H9 (cell line): ENCODE data around the gene PARVB. TPM values are rescaled to one million over a fixed set of nuclear protein-coding genes. Genes with fewer than 3 reads are reported as not detected.
A peak's percentile ranks its signal among the peaks of the same experiment; 100 is the strongest.

Experiments used
- DNase-seq: peaks from one replicate; pipeline ENCODE4 v3.0.0-alpha.2; 2017
- H2AFZ ChIP-seq: one replicate; pipeline ENCODE4 v1.6.1; 2013; ENCODE audit warnings: mild to moderate bottlenecking, low read length, control low read depth, moderate library complexity
- H2AK5ac ChIP-seq: 2 replicates; pipeline ENCODE4 v1.6.1; 2013; ENCODE audit warnings: low read length, control low read depth, mixed read lengths; ENCODE audit not compliant: insufficient read length
- H2BK120ac ChIP-seq: one replicate; pipeline ENCODE4 v1.6.1; 2013; ENCODE audit warnings: low read depth, mild to moderate bottlenecking, low read length, control low read depth, inconsistent platforms; ENCODE audit not compliant: poor library complexity, severe bottlenecking
- H2BK12ac ChIP-seq: 2 replicates; pipeline ENCODE4 v1.6.1; 2013; ENCODE audit warnings: low read length, control low read depth, mixed read lengths, low read depth; ENCODE audit not compliant: insufficient read length
- H2BK15ac ChIP-seq: 2 replicates; pipeline ENCODE4 v1.6.1; 2013; ENCODE audit warnings: low read depth, low read length, control low read depth
- H2BK20ac ChIP-seq: one replicate; pipeline ENCODE4 v1.6.1; 2013; ENCODE audit warnings: low read depth, mild to moderate bottlenecking, low read length, control low read depth, inconsistent platforms; ENCODE audit not compliant: poor library complexity, severe bottlenecking
- H2BK5ac ChIP-seq: 2 replicates; pipeline ENCODE4 v1.6.1; 2013; ENCODE audit warnings: low read length, control low read depth, mixed read lengths; ENCODE audit not compliant: insufficient read length
- H3K14ac ChIP-seq: 2 replicates; pipeline ENCODE4 v1.6.1; 2013; ENCODE audit warnings: low read length, control low read depth; ENCODE audit not compliant: insufficient read depth
- H3K18ac ChIP-seq: 2 replicates; pipeline ENCODE4 v1.6.1; 2013; ENCODE audit warnings: low read depth, mild to moderate bottlenecking, mixed read lengths, low read length, control low read depth; ENCODE audit not compliant: insufficient read length
- H3K23ac ChIP-seq: 2 replicates; pipeline ENCODE4 v1.6.1; 2013; ENCODE audit warnings: low read length, control low read depth, mixed read lengths, low read depth; ENCODE audit not compliant: insufficient read length
- H3K23me2 ChIP-seq: 2 replicates; pipeline ENCODE4 v1.6.1; 2013; ENCODE audit warnings: low read depth, mild to moderate bottlenecking, mixed read lengths, low read length, control low read depth; ENCODE audit not compliant: insufficient read length, poor library complexity, severe bottlenecking
- H3K27ac ChIP-seq: 2 replicates; pipeline ENCODE4 v1.5.1; 2013; ENCODE audit warnings: low read length, control low read depth, mixed read lengths, low read depth; ENCODE audit not compliant: insufficient read length
- H3K27me3 ChIP-seq: 2 replicates; pipeline ENCODE4 v1.6.1; 2013; ENCODE audit warnings: low read length, control low read depth, inconsistent platforms; ENCODE audit not compliant: insufficient read depth
- H3K4ac ChIP-seq: 2 replicates; pipeline ENCODE4 v1.6.1; 2013; ENCODE audit warnings: low read depth, mild to moderate bottlenecking, control low read depth, inconsistent platforms, low read length, moderate library complexity
- H3K4me1 ChIP-seq: 2 replicates; pipeline ENCODE4 v1.6.1; 2013; ENCODE audit warnings: low read length, control low read depth, inconsistent platforms; ENCODE audit not compliant: insufficient read depth
- H3K4me2 ChIP-seq: 2 replicates; pipeline ENCODE4 v1.6.1; 2013; ENCODE audit warnings: low read length, control low read depth, mixed read lengths; ENCODE audit not compliant: insufficient read length, insufficient read depth
- H3K56ac ChIP-seq: 2 replicates; pipeline ENCODE4 v1.6.1; 2013; ENCODE audit warnings: low read depth, mild to moderate bottlenecking, mixed read lengths, low read length, control low read depth; ENCODE audit not compliant: insufficient read length
- H3K79me1 ChIP-seq: 2 replicates; pipeline ENCODE4 v1.6.1; 2013; ENCODE audit warnings: low read depth, mild to moderate bottlenecking, moderate library complexity, low read length, control low read depth, inconsistent platforms; ENCODE audit not compliant: insufficient read depth, poor library complexity, severe bottlenecking
- H3K79me2 ChIP-seq: 2 replicates; pipeline ENCODE4 v1.6.1; 2013; ENCODE audit warnings: low read length, control low read depth, inconsistent platforms; ENCODE audit not compliant: insufficient read depth
- H3K9ac ChIP-seq: 2 replicates; pipeline ENCODE4 v1.6.1; 2013; ENCODE audit warnings: low read length, control low read depth, mixed read lengths; ENCODE audit not compliant: insufficient read length; ENCODE audit errors: extremely low read depth
- H3K9me3 ChIP-seq: one replicate; pipeline ENCODE4 v1.6.1; 2013; ENCODE audit warnings: low read depth, low read length, inconsistent platforms; ENCODE audit not compliant: control insufficient read depth
- H3T11ph ChIP-seq: one replicate; pipeline ENCODE4 v1.6.1; 2013; ENCODE audit warnings: mild to moderate bottlenecking, low read length, control low read depth, inconsistent platforms
- H4K20me1 ChIP-seq: one replicate; pipeline ENCODE4 v1.6.1; 2013; ENCODE audit not compliant: control insufficient read depth, insufficient read length, insufficient read depth
- H4K5ac ChIP-seq: 2 replicates; pipeline ENCODE4 v1.6.1; 2013; ENCODE audit warnings: low read depth, mild to moderate bottlenecking, mixed read lengths, low read length, control low read depth; ENCODE audit not compliant: insufficient read length
- H4K8ac ChIP-seq: replicated peaks from 2 replicates; pipeline ENCODE4 v1.6.1; 2013; ENCODE audit warnings: low read length, control low read depth, mixed read lengths, low read depth; ENCODE audit not compliant: insufficient read length
- H4K91ac ChIP-seq: 2 replicates; pipeline ENCODE4 v1.6.1; 2013; ENCODE audit warnings: low read depth, mild to moderate bottlenecking, moderate library complexity, mixed read lengths, low read length, control low read depth; ENCODE audit not compliant: insufficient read length
- H3K27ac Mint-ChIP-seq, 3 experiments: 2 replicates in 2 of 3; 3 replicates in 1 of 3; pipeline ENCODE4 v1.8.0; 2020 to 2021; ENCODE audit warnings: mixed read lengths in 3 of 3, mild to moderate bottlenecking in 1 of 3, moderate library complexity in 1 of 3
- H3K27me3 Mint-ChIP-seq: 2 replicates; pipeline ENCODE4 v1.8.0; 2021; ENCODE audit warnings: low read depth, mild to moderate bottlenecking, moderate library complexity, mixed read lengths
- H3K36me3 Mint-ChIP-seq, 3 experiments: 2 replicates in 2 of 3; 3 replicates in 1 of 3; pipeline ENCODE4 v1.8.0; 2020 to 2021; ENCODE audit warnings: low read depth in 3 of 3, mixed read lengths in 3 of 3; ENCODE audit not compliant: insufficient read depth in 1 of 3
- H3K4me1 Mint-ChIP-seq, 2 experiments: 2 replicates each; pipeline ENCODE4 v1.8.0; 2020; ENCODE audit warnings: mixed read lengths in 2 of 2
- H3K4me3 Mint-ChIP-seq, 2 experiments: 2 replicates in 1 of 2; 3 replicates in 1 of 2; pipeline ENCODE4 v1.8.0; 2020 to 2021; ENCODE audit warnings: mild to moderate bottlenecking in 2 of 2, mixed read lengths in 2 of 2, moderate library complexity in 1 of 2
- H3K9me3 Mint-ChIP-seq, 2 experiments: 2 replicates in 1 of 2; 3 replicates in 1 of 2; pipeline ENCODE4 v1.8.0; 2020; ENCODE audit warnings: mild to moderate bottlenecking in 2 of 2, mixed read lengths in 2 of 2, moderate library complexity in 1 of 2
- CTCF ChIP-seq: fragments of 200-600 bp; sonication (generic); conservative IDR thresholded peaks from 3 replicates; pipeline ENCODE4 v1.8.0; 2021; ENCODE audit warnings: antibody characterized with exemption, mild to moderate bottlenecking
- WGBS: extraction: QIAGEN DNeasy Blood & Tissue Kit; methylation state at CpG from one replicate; pipeline ENCODE4 v1.1.7; 2013; ENCODE audit warnings: missing lambda C conversion rate, low lambda C conversion rate, mixed read lengths; ENCODE audit not compliant: insufficient read length; ENCODE audit errors: extremely low coverage; 5-methylcytosine and 5-hydroxymethylcytosine counted together
- total RNA-seq: library from RNA; stranded (reverse); gene quantifications from 2 replicates; pipeline ENCODE4 v1.2.1, GENCODE V29; 2021

Gene PARVB
- total RNA-seq, 1 experiment from 2014 or later = 15.6 TPM

- Mint-ChIP-seq H3K4me3 (no peak overlapping the region), H3K36me3 (no peaks in the 10 kb centered on the region; a peak in 1 of 7 replicates), H3K27me3 (peaks cover 7% of the 10 kb centered on the region), H3K27ac (no peak overlapping the region), H3K4me1 (peaks cover 0 to 7% of the 10 kb centered on the region in 2 experiments; a peak in 2 of 4 replicates), H3K9me3 (no peaks in the 10 kb centered on the region)
- TF ChIP-seq CTCF = no peak
- Histone ChIP-seq H4K20me1 (peaks cover 5% of the 10 kb centered on the region), H2BK20ac (no peak overlapping the region), H3K27ac (no peak overlapping the region), H3K4ac (no peak overlapping the region), H4K5ac (no peak overlapping the region), H3K23me2 (no peaks in the 10 kb centered on the region), H2BK12ac (no peak overlapping the region), H3K9me3 (no peaks in the 10 kb centered on the region), H3K56ac (no peak overlapping the region), H2BK5ac (no peak overlapping the region), H3K27me3 (no peaks in the 10 kb centered on the region), H3K4me2 (no peak overlapping the region), H3K79me1 (no peaks in the 10 kb centered on the region), H3T11ph (no peak overlapping the region), H2AFZ (no peak overlapping the region), H3K9ac (no peak overlapping the region), H4K8ac (no peak overlapping the region), H3K18ac (no peak overlapping the region), H3K23ac (no peak overlapping the region), H3K4me1 (no peaks in the 10 kb centered on the region), H2BK120ac (no peak overlapping the region), H4K91ac (no peak overlapping the region), H3K79me2 (no peaks in the 10 kb centered on the region), H2BK15ac (no peak overlapping the region), H2AK5ac (no peak overlapping the region), H3K14ac (peak overlapping the region; percentile 54; the same call in 1 of the 2 replicates)
- DNase-seq = no peak
- no CpG with 5 or more reads among the region's 17 CpGs for WGBS
Measured at GRCh38 chr22:44200855-44201550, 176.9 kb downstream of the PARVB start.
